HG03520 (cell line): ENCODE data around the gene RALBP1.

Experiments used
- ATAC-seq: cut with Tn5 transposase; IDR thresholded peaks from one replicate; pipeline ENCODE4 v1.9.1; 2021; ENCODE audit warnings: mild to moderate bottlenecking, moderate library complexity; ENCODE audit not compliant: unreplicated experiment

RALBP1 gene

DNA sequence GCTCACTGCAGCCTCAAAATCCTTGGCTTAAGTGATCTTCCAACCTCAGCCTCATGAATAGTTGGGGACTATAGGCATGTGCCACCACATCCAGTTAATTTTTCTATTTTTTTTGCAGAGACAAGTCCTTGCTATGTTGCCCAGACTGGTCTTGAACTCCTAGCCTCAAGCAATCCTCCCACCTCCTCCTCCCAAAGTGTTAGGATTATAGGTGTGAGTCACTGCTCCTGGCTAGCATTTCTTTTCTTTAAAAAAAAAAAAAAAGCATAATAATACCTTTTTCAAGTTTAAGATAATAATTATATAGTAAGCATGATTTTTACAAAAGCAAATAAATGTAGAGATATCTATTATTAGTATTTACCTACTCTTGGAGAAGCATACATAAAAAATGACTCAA is 103.0 kb downstream of the RALBP1 start:
- no peak for ATAC-seq

DNA sequence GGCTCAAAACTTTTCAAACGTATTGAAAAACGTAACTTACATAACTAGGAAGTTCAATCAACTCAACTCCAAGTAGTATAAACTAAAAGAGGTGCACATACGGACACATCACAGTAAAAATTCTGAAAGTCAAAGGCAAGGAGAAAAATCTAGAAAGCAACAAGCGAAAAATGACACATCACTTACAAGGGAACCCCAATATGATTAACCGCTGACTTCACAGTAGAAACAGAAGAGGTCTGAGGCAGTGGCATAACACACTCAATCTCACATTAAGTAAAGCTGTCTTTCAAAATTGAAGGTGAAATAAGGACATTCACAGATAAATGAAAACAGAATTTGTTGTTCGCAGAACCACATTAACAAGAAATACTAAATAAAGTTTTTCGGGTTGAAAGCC is 106.4 kb downstream of the RALBP1 start:
- no peak for ATAC-seq

DNA sequence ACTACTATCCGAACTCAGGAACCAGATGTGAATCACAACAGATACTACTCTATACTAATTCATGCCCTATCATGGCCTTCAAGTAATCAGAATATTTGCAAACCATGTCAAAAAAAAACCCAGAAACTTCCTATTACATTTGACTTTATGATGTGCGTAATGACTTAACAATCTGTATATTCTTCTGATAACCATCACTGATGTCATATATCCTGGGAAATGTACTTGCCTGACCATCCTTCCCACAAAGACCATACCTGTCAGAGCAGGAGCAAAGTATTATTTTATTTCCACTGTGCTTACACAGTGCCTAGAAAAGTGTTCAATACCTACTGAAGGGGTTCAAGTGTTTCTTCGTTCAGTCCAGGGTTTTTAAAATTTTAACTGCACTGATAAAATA is 111.5 kb downstream of the RALBP1 start:
- ATAC-seq, result no peak
